BJ (cell line): Measurements from ENCODE around the gene TSHZ2. TPM values are rescaled to one million over a fixed set of nuclear protein-coding genes. Genes with fewer than 3 reads are reported as not detected.

Experiments
- CTCF ChIA-PET: fragments of 350-600 bp; formaldehyde crosslinking; extraction: SDS; loops from one replicate; lab custom pipeline; 2021; ENCODE audit warnings: antibody characterized with exemption, inconsistent platforms; lab: Yijun Ruan, JAX
- POLR2A ChIA-PET: fragments of 300-600 bp; sonication (Branson Sonifier 250); formaldehyde crosslinking; extraction: SDS; loops from one replicate; lab custom pipeline; 2021; ENCODE audit warnings: antibody characterized with exemption; lab: Charles Lee
- DNase-seq: peaks from one replicate; pipeline ENCODE4 v3.0.0-alpha.2; 2011; ENCODE audit warnings: low read depth
- H3K27me3 ChIP-seq: 2 replicates; pipeline ENCODE4 v1.6.0; 2011; ENCODE audit warnings: low read length; ENCODE audit not compliant: control insufficient read depth, insufficient read depth
- H3K36me3 ChIP-seq: 2 replicates; pipeline ENCODE4 v1.5.1; 2011; ENCODE audit warnings: low read length; ENCODE audit not compliant: control insufficient read depth, insufficient read depth
- H3K4me3 ChIP-seq: 2 replicates; pipeline ENCODE4 v1.5.1; 2011; ENCODE audit warnings: low read depth, mild to moderate bottlenecking, control low read depth, low read length
- polyA plus RNA-seq: library from polyadenylated mRNA; depleted of rRNA; stranded (reverse); fragments of >200 nt; gene quantifications from 2 replicates; pipeline ENCODE4 v1.2.3, GENCODE V29; 2011
- TF ChIP-seq, protein P1 (sequence below): IDR thresholded peaks from 2 replicates; pipeline ENCODE4 v1.5.1; 2011; ENCODE audit warnings: low read depth, mild to moderate bottlenecking, control low read depth, inconsistent platforms, low read length, moderate library complexity; ENCODE audit not compliant: insufficient read depth

Gene TSHZ2
- polyA plus RNA-seq, 1 experiment, result not detected

DNA sequence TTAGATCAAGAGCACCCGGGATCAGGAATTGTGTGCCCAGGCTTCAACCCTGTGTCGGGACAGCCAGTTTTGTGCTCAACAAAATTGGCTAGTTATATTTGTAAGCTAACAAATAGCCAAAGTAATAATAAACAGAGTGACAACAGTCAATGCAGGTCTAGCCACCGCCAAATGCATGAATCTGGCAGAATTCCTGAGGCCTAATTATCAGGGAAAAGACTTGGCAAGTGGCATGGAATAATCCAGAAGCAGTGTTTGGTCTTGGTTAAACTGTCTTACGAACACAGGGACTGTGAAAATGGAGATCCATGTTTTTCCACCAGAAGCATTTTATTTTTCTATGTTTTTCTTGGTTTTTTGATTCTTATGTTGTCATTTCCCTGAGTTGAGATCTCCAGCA, 352.7 kb downstream of the TSHZ2 start:
- H3K36me3 ChIP-seq, result no peaks in the 10 kb centered on the region
- TF ChIP-seq, protein P1, sequence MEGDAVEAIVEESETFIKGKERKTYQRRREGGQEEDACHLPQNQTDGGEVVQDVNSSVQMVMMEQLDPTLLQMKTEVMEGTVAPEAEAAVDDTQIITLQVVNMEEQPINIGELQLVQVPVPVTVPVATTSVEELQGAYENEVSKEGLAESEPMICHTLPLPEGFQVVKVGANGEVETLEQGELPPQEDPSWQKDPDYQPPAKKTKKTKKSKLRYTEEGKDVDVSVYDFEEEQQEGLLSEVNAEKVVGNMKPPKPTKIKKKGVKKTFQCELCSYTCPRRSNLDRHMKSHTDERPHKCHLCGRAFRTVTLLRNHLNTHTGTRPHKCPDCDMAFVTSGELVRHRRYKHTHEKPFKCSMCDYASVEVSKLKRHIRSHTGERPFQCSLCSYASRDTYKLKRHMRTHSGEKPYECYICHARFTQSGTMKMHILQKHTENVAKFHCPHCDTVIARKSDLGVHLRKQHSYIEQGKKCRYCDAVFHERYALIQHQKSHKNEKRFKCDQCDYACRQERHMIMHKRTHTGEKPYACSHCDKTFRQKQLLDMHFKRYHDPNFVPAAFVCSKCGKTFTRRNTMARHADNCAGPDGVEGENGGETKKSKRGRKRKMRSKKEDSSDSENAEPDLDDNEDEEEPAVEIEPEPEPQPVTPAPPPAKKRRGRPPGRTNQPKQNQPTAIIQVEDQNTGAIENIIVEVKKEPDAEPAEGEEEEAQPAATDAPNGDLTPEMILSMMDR, result no peak
- H3K27me3 ChIP-seq, result no peaks in the 10 kb centered on the region
- ChIA-PET POLR2A (no interaction called here), CTCF (no interaction called here)
- DNase-seq, result no peak
- H3K4me3 ChIP-seq, result no peak overlapping the region

DNA sequence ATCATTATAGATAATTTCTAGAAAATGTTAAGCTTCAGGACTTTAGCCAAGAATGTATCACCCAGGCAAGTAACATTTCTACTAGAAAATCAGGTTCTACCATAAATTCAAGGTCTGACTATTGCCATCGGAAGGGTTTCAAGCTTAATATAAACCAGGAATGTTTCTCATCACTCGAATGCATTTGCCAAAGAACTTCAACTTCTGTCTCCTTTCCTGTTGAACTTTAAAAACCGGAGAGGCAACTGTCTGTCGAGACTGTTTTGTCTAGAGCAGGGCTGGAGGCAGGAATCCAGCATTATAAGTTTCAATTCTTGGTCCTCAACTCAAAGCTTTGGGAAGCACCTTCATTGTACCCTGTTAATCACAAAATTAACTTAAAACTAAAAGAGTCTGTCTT, 356.8 kb downstream of the TSHZ2 start:
- no peak for DNase-seq
- Histone ChIP-seq H3K27me3 (no peaks in the 10 kb centered on the region), H3K36me3 (no peaks in the 10 kb centered on the region), H3K4me3 (no peak overlapping the region)
- TF ChIP-seq, protein P1, result no peak
- ChIA-PET POLR2A (no interaction called here), CTCF (no interaction called here)

DNA sequence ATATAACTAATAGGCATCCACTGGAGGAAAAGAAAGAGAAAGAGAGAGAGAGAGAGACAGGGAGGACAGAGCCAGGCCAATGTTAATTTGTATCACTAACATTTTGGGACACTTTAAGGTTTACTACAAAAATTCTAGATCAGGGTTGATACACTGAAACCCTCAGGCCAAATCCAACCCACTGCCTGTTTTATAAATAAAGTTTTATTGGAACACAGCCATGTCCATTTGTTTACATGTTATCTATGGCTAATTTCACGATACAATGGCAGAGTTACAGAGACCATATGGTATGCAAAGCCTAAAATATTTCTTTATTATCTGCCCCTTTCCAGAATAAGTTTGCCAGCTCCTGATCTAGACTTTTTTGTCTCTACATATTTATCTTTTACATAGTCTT, 357.6 kb downstream of the TSHZ2 start:
- DNase-seq, result no peak
- TF ChIP-seq, protein P1, result no peak
- H3K4me3 ChIP-seq, result no peak overlapping the region
- ChIA-PET CTCF (no interaction called here), POLR2A (no interaction called here)
- no peaks in the 10 kb centered on the region for H3K27me3 ChIP-seq
- no peaks in the 10 kb centered on the region for H3K36me3 ChIP-seq

DNA sequence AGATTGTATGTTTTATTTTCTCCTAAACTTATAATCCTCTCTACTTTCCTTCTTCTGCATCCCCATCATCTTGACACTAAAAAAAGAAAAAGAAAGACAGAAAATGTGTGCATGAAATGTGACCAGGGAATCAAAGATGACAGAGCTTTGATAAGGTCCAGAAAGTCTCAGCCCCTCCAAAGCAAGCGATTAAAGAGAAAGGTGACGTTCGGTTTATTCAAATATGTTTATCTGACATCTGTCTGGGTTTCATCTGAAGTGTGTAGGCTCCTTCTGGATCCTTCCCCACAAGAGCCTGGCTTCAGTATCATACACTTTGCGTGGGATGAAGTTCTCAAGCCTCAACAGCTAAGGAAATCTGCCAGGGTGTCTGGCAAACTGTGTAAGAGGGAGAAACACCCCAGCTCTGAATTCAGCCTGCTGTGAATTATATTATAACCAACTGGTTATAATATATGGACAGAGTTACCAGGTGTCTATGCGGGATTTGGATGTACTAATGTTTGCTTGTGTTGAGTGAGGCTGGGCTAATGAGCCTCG, 358.5 kb downstream of the TSHZ2 start:
- ChIA-PET POLR2A (no interaction called here), CTCF (no interaction called here)
- TF ChIP-seq, protein P1, result no peak
- no peak for DNase-seq
- Histone ChIP-seq H3K36me3 (no peaks in the 10 kb centered on the region), H3K4me3 (no peak overlapping the region), H3K27me3 (no peaks in the 10 kb centered on the region)

DNA sequence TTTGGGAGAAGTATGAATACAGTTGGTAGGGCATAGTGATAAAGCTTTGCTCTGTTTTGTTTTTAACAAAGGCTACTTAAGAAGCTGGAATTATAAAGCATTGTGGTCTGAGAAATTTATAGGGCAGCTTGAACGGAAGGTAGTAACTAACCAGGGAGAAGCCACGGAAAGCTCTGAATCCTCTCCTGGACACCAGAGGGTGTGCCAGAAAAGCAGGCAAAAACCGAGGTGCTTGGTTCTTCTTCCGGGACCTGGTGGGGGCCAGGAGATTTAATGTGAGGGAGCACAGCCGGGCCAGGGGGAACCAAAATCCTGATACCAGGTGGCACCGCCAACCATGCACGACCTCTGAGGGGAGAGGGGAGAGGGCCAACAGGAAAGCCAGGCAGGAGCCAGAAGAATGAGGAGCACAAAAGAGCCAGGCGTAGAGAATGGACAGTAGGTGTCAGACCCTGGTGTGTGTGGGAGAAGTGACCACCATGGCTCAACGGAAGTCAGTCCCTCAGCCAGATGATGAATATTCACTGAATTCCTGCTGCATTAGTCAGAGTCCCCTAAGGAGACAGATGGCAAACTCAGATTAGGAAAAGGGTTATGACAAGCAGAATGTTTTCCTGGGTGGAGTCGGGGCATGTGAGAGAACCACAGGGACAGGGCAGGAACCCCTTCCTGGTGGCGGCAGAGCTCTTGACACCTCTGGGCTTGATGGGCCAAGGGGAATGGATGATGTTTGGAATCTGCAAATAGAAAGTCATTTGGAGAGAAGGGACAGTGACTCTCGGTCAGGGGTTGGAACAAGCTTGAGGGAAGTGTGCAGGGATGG, 359.2 kb downstream of the TSHZ2 start:
- Histone ChIP-seq H3K4me3 (no peak overlapping the region), H3K36me3 (no peaks in the 10 kb centered on the region), H3K27me3 (no peaks in the 10 kb centered on the region)
- ChIA-PET CTCF (interaction anchor here (1.7 kb wide), 1 partner anchor 216 kb away, joined by 3 read pairs; no protein-coding TSS in a partner anchor), POLR2A (no interaction called here)
- TF ChIP-seq, protein P1, result no peak
- peak; percentile 18 for DNase-seq
